ENCODE data around the gene PPP1R13L. TPM values are rescaled to one million over a fixed set of nuclear protein-coding genes. Genes with fewer than 3 reads are reported as not detected.

The PPP1R13L gene
- total and polyA plus RNA-seq, 2 of the 8 experiments (the other 6 are each of a cell fraction or from before 2014, with no cell fraction given) = 9.1 to 15.3 TPM

- Histone ChIP-seq H3K4me1 (replicated peaks in 1 of 4; ENCODE audit: control insufficient read depth in 3 of 4, insufficient read depth in 4 of 4, low read length in 3 of 4) (no peaks in the 10 kb centered on the region; a peak in 1 of 7 replicates), H3K9me3 (ENCODE audit: insufficient read depth in 2 of 2, low read depth in 1 of 2, low read length in 1 of 2) (no peaks in the 10 kb centered on the region), H3K4me2 (ENCODE audit: insufficient read depth in 1 of 2, low read depth in 2 of 2, low read length in 2 of 2) (no peak overlapping the region), H4K5ac (ENCODE audit: insufficient read length, low read depth, low read length) (no peak overlapping the region), H2AFZ (ENCODE audit: low read length) (no peak overlapping the region), H2BK5ac (ENCODE audit: low read depth, low read length) (no peak overlapping the region), H3K4ac (replicated peaks; ENCODE audit: insufficient read length, low read depth, low read length) (no peak overlapping the region), H3K23me2 (ENCODE audit: low read depth, low read length) (peaks cover 2% of the 10 kb centered on the region; the same call in 1 of the 2 replicates), H4K20me1 (replicated peaks in 1 of 2; ENCODE audit: control insufficient read depth in 1 of 2, insufficient read depth in 2 of 2, low read length in 2 of 2) (peaks cover 0 to 3% of the 10 kb centered on the region in 2 experiments), H3K79me2 (ENCODE audit: control insufficient read depth in 1 of 2, insufficient read depth in 2 of 2, low read length in 2 of 2) (no peaks in the 10 kb centered on the region), H3K27me3 (replicated peaks in 1 of 4; ENCODE audit: control insufficient read depth in 3 of 4, extremely low read depth in 1 of 4, insufficient read depth in 3 of 4, low read length in 3 of 4) (no peaks in the 10 kb centered on the region), H4K91ac (replicated peaks; ENCODE audit: insufficient read length, low read length) (no peak overlapping the region), H3K18ac (ENCODE audit: extremely low read depth, low read length) (no peak overlapping the region), H3K56ac (replicated peaks; ENCODE audit: insufficient read length, low read depth, low read length) (no peak overlapping the region), H2BK15ac (ENCODE audit: low read length) (no peak overlapping the region), H3K23ac (ENCODE audit: insufficient read length) (no peak overlapping the region), H2AK5ac (ENCODE audit: low read depth, low read length) (no peak overlapping the region), H3K27ac (ENCODE audit: low read depth, low read length) (no peak overlapping the region), H3K36me3 (ENCODE audit: control insufficient read depth in 2 of 4, insufficient read depth in 4 of 4, low read length in 3 of 4) (peaks cover 5 to 27% (median 14%) of the 10 kb centered on the region in 4 experiments; a peak in 7 of 8 replicates), H3K4me3 (ENCODE audit: extremely low read depth in 1 of 4, insufficient read depth in 2 of 4, low read depth in 3 of 4, low read length in 4 of 4) (no peak overlapping the region), H4K8ac (ENCODE audit: extremely low read depth, insufficient read depth, low read length) (no peak overlapping the region), H3K14ac (ENCODE audit: insufficient read length) (no peak overlapping the region), H2BK12ac (ENCODE audit: low read depth, low read length) (no peak overlapping the region), H3K79me1 (ENCODE audit: low read depth, low read length) (no peaks in the 10 kb centered on the region), H3K9ac (replicated peaks in 1 of 4; ENCODE audit: extremely low read depth in 1 of 4, low read depth in 3 of 4, low read length in 3 of 4) (no peak overlapping the region), H2BK20ac (ENCODE audit: low read length) (no peak overlapping the region), H2BK120ac (replicated peaks; ENCODE audit: low read depth, low read length) (no peak overlapping the region)
- FAIRE-seq (no peak), DNase-seq (ENCODE audit: low read depth in 1 of 2, low spot score in 2 of 2) (no peak)
- CTCF ChIA-PET (ENCODE audit: partially characterized antibody) = interaction anchor here (0.6 to 4.0 kb wide), 8 partner anchors 10 to 227 kb away, joined by 3 to 15 read pairs (median 4); partner anchors contain the start of genes EXOC3L2 and PPP1R13L
- WGBS, 2 experiments (ENCODE audit: extremely low coverage in 1 of 2, insufficient coverage in 1 of 2, insufficient read length in 1 of 2, insufficient replicate concordance in 2 of 2, low coverage in 1 of 2, low lambda C conversion rate in 2 of 2, missing lambda C conversion rate in 1 of 2) = 94% methylated on average over 8 of the region's 8 CpGs; no CpG with 5 or more reads in 1 of the 2 experiments
- POLR2A ChIA-PET (ENCODE audit: partially characterized antibody) = interaction anchor here (0.7 to 2.3 kb wide), 4 partner anchors 9 to 18 kb away, joined by 3 to 11 read pairs (median 6); partner anchors contain the start of genes ERCC1 and PPP1R13L
- TF ChIP-seq ATF2 (IDR thresholded peaks at IDR 0.05; ENCODE audit: low read length) = no peak
- no peak for TF ChIP-seq CBX5 (IDR thresholded peaks at IDR 0.05; ENCODE audit: low read depth, low read length)
- TF ChIP-seq CTCF (IDR thresholded peaks at IDR 0.05; ENCODE audit: control extremely low read depth in 1 of 3, insufficient read depth in 1 of 3, low read depth in 1 of 3, low read length in 3 of 3) = no peak
- TF ChIP-seq JUND (IDR thresholded peaks at IDR 0.05; ENCODE audit: low read length) = no peak
- no peak for TF ChIP-seq HDAC2 (IDR thresholded peaks at IDR 0.05; ENCODE audit: borderline replicate concordance in 1 of 2, low read depth in 2 of 2, low read length in 2 of 2)
- TF ChIP-seq ZNF274 (IDR thresholded peaks at IDR 0.05; ENCODE audit: borderline replicate concordance, extremely low read depth, low read length) = no peak
- TF ChIP-seq KDM5A (IDR thresholded peaks at IDR 0.05; ENCODE audit: low read length) = no peak
- no peak for TF ChIP-seq CHD1 (IDR thresholded peaks at IDR 0.05; ENCODE audit: low read depth, low read length)
- TF ChIP-seq JUN (IDR thresholded peaks at IDR 0.05; ENCODE audit: low read depth, low read length) = no peak
Measured at GRCh38 chr19:45414468-45414867, 9.6 kb upstream of the PPP1R13L start.
